HG03439 (cell line): ENCODE results near the gene FBXO45.
"Not testable (repeated sequence)": the region's sequence is repeated elsewhere in the genome, so short reads cannot be mapped to it uniquely, and the experiment has no call there.

ENCODE experiments used
- ATAC-seq: cut with Tn5 transposase; IDR thresholded peaks from one replicate; pipeline ENCODE4 v1.9.1; 2021; ENCODE audit warnings: mild to moderate bottlenecking, moderate library complexity; ENCODE audit not compliant: unreplicated experiment

FBXO45 gene

DNA sequence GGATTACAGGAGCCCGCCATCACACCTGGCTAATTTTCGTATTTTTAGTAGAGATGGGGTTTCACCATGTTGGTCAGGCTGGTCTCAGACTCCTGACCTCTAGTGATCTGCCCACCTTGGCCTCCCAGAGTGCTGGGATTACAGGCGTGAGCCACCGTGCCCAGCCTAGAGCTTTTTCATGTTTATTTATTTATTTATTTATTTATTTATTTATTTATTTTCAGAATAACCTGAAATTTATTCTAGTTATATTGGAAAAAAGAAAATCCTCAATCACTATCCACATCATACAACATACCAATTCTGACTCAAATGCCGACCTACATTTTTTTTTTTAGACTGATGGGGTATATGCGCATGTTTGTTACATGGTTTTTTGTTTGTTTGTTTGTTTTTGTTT, 46.8 kb downstream of the FBXO45 start:
- not testable (repeated sequence) for ATAC-seq

DNA sequence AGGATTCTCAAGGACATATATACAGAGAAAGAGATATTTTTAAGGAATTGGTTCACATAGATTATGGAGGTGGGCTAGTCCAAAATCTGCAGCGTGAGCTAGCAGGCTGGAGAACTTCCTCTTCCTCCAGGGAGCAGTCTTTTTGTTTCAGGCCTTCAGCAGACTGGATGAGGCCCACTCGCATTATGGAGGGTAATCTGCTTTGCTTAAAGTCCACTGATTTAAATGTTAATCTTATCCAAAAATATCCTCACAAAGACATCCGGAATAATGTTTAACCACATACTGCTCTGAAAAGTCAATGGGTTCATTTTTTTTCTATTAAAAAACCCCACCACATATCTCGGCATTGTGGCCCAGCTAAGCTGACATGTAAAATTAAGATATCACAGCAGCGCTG, 48.8 kb downstream of the FBXO45 start:
- no peak for ATAC-seq

DNA sequence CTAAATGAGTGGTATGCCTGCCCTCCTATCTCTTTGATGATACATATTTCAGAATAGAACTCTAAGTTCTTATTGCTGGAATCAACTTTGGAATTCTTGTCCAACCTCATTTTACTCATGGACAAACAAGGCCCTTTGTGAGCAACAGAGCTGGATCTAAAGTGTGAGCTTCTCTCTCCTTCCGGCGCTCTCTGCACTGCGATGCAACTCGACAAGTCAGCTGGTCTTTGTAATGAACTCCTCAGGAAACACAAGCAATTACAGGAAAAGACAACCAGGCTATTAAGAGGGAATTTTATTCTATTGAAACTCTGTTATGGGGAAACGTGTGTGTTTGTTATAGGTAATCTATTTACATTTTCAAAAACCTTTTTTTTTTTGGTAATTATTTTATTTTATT, 50.8 kb downstream of the FBXO45 start:
- ATAC-seq: no peak

DNA sequence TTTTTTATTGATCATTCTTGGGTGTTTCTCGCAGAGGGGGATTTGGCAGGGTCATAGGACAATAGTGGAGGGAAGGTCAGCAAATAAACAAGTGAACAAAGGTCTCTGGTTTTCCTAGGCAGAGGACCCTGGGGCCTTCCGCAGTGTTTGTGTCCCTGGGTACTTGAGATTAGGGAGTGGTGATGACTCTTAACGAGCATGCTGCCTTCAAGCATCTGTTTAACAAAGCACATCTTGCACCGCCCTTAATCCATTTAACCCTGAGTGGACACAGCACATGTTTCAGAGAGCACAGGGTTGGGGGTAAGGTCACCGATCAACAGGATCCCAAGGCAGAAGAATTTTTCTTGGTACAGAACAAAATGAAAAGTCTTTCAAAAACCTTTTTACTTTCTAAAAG, 51.2 kb downstream of the FBXO45 start:
- ATAC-seq: not testable (repeated sequence)

DNA sequence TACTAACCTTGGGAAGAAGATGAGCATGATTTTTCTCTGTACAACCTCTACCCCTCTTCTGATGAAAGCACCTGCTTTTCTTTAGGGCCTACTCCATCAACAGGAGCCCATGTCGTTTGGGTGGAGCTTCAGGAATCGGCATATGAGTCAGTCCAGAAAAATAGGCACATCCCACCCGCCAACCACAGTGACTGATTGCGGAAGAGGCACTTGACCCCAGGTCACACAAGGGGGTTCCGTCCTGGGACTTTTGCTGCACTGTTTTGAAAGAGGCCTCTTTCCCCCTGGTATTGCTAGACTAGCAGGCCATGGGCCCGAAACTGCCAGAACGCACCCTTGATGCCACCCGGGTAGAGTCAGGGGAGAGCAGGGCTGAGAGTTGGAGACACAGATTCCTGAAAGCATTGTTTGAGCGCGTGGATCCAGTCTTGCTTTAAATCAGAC, 51.7 kb downstream of the FBXO45 start:
- ATAC-seq: no peak

DNA sequence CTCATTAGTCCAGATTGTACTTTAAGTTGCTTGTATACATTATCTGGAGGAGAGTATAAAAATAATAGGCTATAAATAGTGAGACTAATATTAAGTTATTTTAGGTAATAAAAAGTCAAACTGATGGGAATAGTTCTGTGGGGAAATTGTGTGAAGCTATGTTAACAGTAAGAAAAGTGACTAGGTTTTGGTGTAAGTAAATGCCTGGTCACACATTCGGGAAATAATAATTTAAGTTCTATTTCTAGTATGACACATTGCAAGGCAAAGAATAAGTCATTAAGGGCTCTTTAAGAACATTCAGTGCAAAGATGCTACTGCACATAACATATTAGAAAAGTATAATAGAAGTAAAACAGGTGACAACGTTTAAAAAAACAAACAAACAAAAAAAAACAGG, 52.2 kb downstream of the FBXO45 start:
- no peak for ATAC-seq

DNA sequence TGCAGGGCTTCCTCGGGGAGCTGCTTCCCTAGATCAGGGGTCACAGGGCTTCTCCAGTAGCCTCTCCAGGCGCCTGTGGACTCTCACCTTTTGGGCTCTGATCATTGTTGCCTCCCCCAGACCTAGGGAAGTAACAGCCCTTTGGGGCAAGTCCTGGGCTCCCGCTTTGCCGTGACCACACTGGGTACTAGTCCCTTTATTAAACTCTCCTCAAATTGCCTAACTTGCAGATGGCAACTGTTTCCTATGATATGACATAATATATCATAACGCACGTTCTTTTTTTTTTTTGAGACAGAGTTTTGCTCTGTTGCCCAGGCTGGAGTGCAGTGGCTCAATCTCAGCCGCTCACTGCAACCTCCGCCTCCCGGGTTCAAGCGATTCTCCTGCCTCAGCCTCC, 53.2 kb downstream of the FBXO45 start:
- no peak for ATAC-seq

DNA sequence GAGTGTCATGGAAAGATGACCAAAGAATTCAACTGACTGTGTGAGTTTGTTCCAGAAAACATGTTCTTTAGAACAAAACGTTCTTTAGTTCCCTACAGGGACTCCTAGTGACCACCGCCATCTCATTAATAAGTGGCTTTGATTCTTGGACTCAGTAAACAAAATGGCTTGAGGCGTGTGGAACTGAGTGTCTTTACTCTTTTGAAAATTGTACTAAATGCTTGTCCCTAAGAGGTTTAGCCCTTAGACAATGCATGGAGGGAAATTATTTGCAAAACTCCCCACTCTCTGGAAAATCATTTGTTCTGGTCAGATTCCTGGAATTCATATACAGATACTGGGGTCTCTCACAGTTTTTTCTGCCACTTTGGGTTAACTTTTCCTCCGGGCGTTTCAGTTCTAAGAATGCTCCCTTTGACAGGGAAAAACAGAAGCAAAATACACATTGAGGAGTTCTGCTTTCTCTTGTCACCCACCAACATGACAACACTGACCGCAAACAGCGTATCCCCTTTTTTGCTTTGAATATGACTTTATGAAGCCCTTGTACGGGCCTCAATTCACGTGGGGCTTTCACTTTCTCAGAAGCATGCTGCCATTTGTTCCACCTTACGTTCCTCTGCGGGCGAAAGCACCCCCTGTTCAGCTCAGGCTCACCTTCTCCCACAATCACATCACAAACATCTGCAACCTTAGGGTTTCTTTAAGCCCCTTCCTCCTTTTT, 55.8 kb downstream of the FBXO45 start:
- no peak for ATAC-seq

DNA sequence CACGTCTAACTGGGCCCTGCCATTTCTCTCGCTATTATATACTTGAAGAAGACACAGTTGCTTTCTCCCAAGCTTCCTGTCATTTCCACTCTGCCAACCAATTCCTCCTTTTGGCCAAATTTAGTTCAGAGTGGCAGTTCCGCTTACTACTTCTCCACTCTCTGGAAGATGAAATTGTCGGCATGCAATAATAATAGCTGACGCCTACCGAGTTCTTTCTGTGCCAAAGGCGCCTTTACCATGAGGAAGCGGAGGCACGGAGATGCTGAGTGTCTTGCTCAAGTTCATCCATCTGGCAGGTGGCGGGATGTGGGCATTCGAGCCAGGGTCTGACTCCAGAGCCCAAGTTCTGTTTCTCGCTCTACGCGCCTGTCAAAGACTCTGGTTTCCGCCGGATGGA, 56.4 kb downstream of the FBXO45 start:
- no peak for ATAC-seq

DNA sequence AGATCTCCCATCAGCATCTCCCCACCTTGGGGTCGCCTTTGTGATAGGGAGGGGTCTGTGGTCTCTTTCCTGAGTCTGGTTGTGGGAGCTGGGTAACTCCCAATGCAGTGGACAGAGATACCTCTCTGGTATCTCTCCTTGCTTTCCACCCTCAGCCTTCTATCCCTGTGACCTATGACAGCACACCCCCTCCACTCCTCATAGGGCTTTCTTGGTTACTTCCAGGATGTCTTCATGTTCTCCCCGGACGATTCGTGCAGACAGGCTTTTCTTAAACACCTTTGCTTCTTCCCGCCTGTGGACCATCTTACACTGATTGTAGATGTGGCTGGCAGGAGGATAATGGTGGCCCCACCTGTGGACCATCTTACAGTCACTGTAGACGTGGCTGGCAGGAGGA, 56.9 kb downstream of the FBXO45 start:
- no peak for ATAC-seq

DNA sequence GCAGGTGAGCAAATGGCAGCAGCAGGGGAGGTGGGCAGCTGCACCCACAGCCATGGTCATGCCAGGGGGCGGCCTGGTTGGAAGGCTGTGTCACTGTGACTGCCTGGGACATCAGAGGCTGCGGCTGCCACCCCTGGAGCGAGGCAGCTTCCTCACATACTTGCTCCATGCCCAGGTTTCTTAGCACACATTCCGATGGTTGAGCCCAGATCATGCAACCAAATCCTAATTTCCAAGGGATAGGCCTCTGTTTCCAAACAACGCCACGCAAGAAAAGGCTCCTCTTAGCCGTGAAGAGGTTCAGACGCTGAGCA, 59.4 kb downstream of the FBXO45 start:
- ATAC-seq: no peak

DNA sequence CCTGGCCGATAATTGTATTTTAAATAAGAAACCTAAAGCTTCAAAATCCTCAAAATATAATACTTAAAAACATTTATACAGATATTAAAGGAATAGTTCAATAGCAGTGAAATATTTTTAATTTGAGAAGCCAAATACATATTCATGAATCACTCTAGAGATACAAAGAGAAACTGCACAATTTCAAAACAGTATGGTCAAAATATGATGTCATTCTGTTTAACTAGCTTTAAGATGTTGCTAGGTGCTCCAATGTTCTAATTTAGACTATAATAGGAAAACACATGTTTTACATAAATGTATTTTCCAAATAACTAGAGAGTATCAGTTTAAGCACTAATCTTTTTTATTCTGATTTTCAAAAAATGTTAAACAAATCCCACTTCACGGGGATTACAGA, 60.8 kb downstream of the FBXO45 start:
- no peak for ATAC-seq

DNA sequence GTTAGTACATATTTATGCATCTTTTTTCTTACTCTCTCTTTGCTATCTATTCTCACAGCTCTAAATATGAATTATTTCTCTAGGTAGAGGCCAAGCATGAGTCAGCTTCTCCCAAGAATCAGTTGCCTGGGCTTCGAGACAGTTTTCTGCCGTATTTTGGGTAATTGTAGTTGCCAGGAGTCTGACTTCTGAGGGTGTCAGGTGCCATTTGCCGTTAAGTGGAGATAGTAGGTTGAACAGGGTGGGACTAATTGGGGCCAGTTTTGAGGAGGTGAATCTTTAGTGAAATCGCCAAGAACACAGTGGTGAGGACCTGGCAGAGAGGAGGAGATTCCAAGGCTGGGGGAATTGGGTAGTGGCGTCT, 63.2 kb downstream of the FBXO45 start:
- ATAC-seq: no peak

DNA sequence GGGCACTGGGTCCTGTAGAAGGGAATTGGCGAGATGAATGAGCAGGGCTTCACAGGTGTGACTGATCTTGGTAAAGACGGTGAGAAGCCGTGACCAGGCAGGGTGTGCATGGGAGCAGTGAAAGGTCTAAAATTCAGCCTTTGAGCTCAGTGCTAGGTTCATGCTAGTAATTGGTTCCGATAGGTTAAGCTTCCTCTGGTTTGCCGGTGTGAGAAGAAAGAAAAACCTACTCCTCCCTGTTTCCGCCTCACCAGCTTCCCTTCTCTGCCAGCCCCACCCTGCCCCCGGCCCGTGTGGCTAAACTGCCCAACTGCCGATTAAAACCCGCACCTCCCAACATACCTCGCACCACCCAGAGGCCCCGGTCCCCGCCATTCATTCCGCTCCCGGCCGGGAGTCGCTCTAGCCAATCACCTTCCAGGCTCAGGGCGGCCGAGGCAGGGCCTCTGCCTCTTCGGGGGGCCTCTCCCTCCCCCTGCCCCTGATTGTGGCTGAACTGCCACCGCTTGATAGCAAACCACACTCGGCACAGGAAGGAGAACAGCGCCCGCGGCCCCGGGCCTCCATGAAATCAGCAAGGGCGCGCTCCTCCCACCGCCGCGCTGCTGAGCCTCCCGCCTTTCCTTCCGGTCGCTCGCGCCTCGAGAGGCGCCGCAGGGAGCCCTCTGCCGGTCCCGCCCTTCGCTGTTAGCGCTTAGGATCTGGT, 63.7 kb downstream of the FBXO45 start:
- peak; percentile 68 for ATAC-seq

DNA sequence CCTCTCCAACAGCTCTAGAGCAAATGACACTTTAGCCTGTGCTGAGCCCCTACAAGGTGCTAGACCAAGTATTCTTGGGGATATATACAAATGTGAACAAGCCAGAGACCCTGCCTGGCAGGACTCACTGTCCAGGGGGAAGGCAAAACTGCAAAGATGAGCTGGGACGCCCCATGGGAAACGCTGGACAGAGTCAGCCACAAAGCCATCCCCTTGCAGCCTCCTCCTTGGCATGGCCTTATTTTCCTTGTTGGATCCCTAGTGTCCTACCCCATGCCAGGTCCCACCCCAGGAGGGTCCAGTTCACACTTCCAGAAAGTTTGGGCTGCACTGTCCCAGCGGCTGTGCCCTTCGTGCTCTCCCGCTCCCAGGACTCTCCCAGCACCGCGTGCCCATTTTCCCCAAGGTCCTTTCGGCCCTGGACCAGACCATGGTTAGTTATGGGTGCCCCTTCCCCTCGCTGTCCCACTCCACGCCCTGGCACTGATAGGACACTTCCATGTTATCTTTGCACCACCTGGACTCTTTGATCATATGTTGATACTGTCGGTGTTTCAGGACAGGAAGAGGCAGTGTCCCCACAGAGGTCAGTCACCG, 65.2 kb downstream of the FBXO45 start:
- no peak for ATAC-seq

DNA sequence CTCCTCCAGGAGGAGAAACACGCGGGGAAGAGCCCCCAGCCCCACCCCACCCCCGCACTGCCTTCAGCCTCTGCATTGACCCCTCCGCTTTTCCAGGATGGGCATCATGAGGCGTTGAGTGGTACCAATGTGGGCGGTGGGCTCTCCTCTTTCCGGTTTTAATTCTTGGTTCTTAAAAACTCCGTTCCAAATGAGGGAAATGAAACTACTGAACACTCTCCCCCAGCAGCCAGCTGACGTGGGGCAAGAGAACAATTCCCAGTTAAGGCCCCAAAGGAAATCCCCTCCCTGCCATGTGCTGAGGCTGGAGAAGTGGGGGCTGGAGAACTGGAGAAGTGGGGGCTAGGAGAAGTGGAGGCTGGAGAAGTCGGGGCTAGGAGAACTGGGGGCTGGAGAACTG, 65.8 kb downstream of the FBXO45 start:
- no peak for ATAC-seq

DNA sequence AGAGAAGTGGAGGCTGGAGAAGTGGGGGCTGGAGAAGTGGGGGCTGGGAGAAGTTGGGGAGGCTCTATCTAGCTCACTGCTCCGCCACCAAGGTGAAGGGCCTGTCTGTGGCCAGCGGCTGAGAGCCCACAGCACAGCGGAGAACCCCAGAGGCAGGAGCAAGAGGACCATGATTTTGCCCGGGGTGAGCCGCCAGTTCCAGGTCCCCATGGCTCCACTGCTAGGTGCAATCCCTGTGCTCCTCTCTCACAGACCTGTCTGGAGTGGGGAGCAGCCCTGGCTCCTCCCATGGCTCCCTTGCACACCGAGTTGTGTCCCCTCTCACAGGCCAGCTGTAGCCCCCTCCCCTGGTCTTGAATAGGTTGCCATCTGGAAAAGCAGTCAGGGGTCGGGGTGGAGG, 66.4 kb downstream of the FBXO45 start:
- ATAC-seq: no peak

DNA sequence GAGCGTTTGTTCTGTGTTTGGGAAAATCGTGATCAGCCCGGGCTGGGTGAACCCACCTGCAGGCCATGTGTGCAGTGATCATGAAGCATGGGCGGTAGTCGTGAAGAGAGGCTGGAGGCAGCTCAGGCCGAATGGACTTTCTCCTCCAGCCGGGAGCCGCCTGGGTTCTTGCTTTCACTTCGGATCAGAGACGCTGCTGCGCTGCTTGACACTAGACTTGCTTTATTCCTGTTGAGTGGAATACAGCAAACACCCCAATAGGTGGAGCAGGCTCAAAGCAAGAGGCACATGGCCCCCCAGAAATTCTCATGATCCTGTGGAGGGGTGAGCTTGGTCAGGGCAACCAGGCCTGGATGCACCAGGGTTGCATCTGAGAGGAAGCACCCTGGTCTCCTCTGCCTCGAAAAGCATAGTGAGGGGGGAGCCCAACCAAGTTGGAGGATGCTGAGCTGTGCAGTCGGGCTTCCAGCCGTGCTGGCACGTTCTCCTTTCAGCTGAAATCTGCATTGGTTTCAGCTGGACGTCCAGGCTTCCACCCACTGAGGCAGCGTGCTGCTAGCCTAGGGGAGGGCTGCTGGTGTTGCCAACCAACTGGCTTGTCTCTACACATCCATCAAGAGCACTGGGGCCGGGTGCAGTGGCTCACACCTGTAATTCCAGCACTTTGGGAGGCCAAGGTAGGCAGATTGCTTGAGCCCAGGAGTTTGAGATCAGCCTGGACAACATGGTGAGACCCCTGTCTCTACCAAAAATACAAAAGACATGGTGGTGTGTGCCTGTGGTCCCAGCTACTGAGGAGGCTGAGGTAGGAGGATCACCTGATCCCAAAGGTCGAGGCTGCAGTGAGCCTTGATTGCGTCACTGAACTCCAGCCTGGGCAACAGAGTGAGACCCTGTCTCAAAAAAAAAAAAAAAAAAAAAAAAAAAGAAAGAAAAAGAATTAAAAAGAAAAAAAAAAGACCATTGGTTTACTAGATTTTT, 68.2 kb downstream of the FBXO45 start:
- no peak for ATAC-seq

DNA sequence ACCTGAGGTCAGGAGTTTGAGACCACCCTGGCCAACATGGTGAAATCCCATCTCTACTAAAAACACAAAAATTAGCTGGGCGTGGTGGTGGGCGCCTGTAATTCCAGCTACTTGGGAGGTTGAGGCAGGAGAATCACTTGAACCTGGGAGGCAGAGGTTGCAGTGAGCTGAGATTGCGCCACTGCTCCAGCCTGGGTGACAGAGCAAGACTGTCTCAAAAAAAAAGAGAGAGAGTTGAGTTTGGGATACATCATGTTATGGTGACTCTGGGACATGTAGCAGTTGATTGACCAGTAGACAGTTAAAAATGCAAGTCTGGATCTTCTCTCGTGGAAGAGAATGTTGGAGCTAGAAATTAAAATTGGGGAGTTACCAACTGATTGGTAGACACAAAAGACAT, 69.5 kb downstream of the FBXO45 start:
- not testable (repeated sequence) for ATAC-seq
